Measurements from ENCODE around the gene WIF1.

WIF1 gene

GRCh38 chr12:65090461-65090860 is 30.6 kb downstream of the WIF1 start:
- CTCF ChIA-PET, result interaction anchor here (0.7 to 1.6 kb wide), 2 partner anchors 289 to 294 kb away, joined by 3 to 4 read pairs; no protein-coding TSS in a partner anchor
- POLR2A ChIA-PET, result no interaction called here

GRCh38 chr12:65086236-65086635 is 34.9 kb downstream of the WIF1 start:
- TF ChIP-seq ZBTB8A (tag by site-specific recombination; IDR thresholded peaks at IDR 0.05), result no peak
- TF ChIP-seq, protein P1, sequence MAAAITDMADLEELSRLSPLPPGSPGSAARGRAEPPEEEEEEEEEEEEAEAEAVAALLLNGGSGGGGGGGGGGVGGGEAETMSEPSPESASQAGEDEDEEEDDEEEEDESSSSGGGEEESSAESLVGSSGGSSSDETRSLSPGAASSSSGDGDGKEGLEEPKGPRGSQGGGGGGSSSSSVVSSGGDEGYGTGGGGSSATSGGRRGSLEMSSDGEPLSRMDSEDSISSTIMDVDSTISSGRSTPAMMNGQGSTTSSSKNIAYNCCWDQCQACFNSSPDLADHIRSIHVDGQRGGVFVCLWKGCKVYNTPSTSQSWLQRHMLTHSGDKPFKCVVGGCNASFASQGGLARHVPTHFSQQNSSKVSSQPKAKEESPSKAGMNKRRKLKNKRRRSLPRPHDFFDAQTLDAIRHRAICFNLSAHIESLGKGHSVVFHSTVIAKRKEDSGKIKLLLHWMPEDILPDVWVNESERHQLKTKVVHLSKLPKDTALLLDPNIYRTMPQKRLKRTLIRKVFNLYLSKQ (tag by site-specific recombination; IDR thresholded peaks at IDR 0.05; ENCODE audit: borderline replicate concordance), result no peak
- TF ChIP-seq ZNF449 (tag by site-specific recombination; IDR thresholded peaks at IDR 0.05), result no peak
- TF ChIP-seq ZNF660 (tag by site-specific recombination; IDR thresholded peaks at IDR 0.05), result no peak
- ChIA-PET POLR2A (no interaction called here), CTCF (no interaction called here)
- Histone ChIP-seq H3K9me3 (ENCODE audit: control insufficient read depth, insufficient read depth, low read depth, low read length) (no peaks in the 10 kb centered on the region; the same call in 1 of the 2 replicates), H3K36me3 (ENCODE audit: control insufficient read depth in 2 of 2, insufficient read depth in 1 of 2, low read length in 2 of 2) (no peaks in the 10 kb centered on the region), H3K4me1 (ENCODE audit: control insufficient read depth, insufficient read depth, low read length) (no peaks in the 10 kb centered on the region), H3K4me3 (ENCODE audit: low read depth, low read length) (no peak overlapping the region), H3K27ac (ENCODE audit: extremely low read depth, low read depth, low read length) (no peak overlapping the region)

More at GRCh38 chr12:65090461-65090860, 30.6 kb downstream of the WIF1 start:
- H3K36me3 ChIP-seq (ENCODE audit: control insufficient read depth in 2 of 2, insufficient read depth in 1 of 2, low read length in 2 of 2), result no peaks in the 10 kb centered on the region
- no peaks in the 10 kb centered on the region for H3K4me1 ChIP-seq (ENCODE audit: control insufficient read depth, insufficient read depth, low read length)
- no peaks in the 10 kb centered on the region; the same call in 1 of the 2 replicates for H3K9me3 ChIP-seq (ENCODE audit: control insufficient read depth, insufficient read depth, low read depth, low read length)
- H3K27ac ChIP-seq (ENCODE audit: extremely low read depth, low read depth, low read length), result no peak overlapping the region
- TF ChIP-seq HOXC10 (CRISPR knock-in tag; IDR thresholded peaks at IDR 0.05), result no peak
- TF ChIP-seq ZNF10 (tag by site-specific recombination; IDR thresholded peaks at IDR 0.05), result peak; percentile 65; the same call in 1 of the 2 replicates
- no peak overlapping the region for H3K4me3 ChIP-seq (ENCODE audit: low read depth, low read length)

- no peaks in the 10 kb centered on the region; the same call in 1 of the 2 replicates for H3K9me3 ChIP-seq (ENCODE audit: control insufficient read depth, insufficient read depth, low read depth, low read length)
- H3K4me3 ChIP-seq (ENCODE audit: low read depth, low read length), result no peak overlapping the region
- ChIA-PET POLR2A (no interaction called here), CTCF (no interaction called here)
- no peaks in the 10 kb centered on the region for H3K36me3 ChIP-seq (ENCODE audit: control insufficient read depth in 2 of 2, insufficient read depth in 1 of 2, low read length in 2 of 2)
- no peak overlapping the region for H3K27ac ChIP-seq (ENCODE audit: extremely low read depth, low read depth, low read length)
- no peak for TF ChIP-seq ZNF629 (tag by site-specific recombination; IDR thresholded peaks at IDR 0.05)
- TF ChIP-seq ZNF473 (tag by site-specific recombination; IDR thresholded peaks at IDR 0.05), result no peak
- no peak for TF ChIP-seq ZNF175 (tag by site-specific recombination; IDR thresholded peaks at IDR 0.05)
- no peak for TF ChIP-seq ZNF654 (tag by site-specific recombination; IDR thresholded peaks at IDR 0.05; ENCODE audit: low read depth)
- no peak for TF ChIP-seq ZNF398 (tag by site-specific recombination; IDR thresholded peaks at IDR 0.05)
- no peak for TF ChIP-seq ZNF843 (tag by site-specific recombination; IDR thresholded peaks at IDR 0.05)
- no peak for TF ChIP-seq GLI4 (tag by site-specific recombination; IDR thresholded peaks at IDR 0.05)
- no peaks in the 10 kb centered on the region for H3K4me1 ChIP-seq (ENCODE audit: control insufficient read depth, insufficient read depth, low read length)
Measured at GRCh38 chr12:65084579-65084978, 36.5 kb downstream of the WIF1 start.

GRCh38 chr12:65083581-65083980 is 37.5 kb downstream of the WIF1 start:
- TF ChIP-seq PRDM6 (tag by site-specific recombination; IDR thresholded peaks at IDR 0.05), result no peak
- peak; percentile 99 for TF ChIP-seq PRDM1 (tag by site-specific recombination; IDR thresholded peaks at IDR 0.05)
- no peak overlapping the region for H3K27ac ChIP-seq (ENCODE audit: extremely low read depth, low read depth, low read length)
- ChIA-PET POLR2A (interaction anchor here (1.0 kb wide), 1 partner anchor 86 kb away, joined by 3 read pairs; the partner anchor contains the start of gene LEMD3), CTCF (interaction anchor here (1.0 to 1.2 kb wide), 2 partner anchors 8 to 10 kb away, joined by 4 to 5 read pairs; no protein-coding TSS in a partner anchor)
- H3K4me3 ChIP-seq (ENCODE audit: low read depth, low read length), result no peak overlapping the region
- no peaks in the 10 kb centered on the region; the same call in 1 of the 2 replicates for H3K9me3 ChIP-seq (ENCODE audit: control insufficient read depth, insufficient read depth, low read depth, low read length)
- no peaks in the 10 kb centered on the region for H3K36me3 ChIP-seq (ENCODE audit: control insufficient read depth in 2 of 2, insufficient read depth in 1 of 2, low read length in 2 of 2)
- H3K4me1 ChIP-seq (ENCODE audit: control insufficient read depth, insufficient read depth, low read length), result no peaks in the 10 kb centered on the region

Data from HEK293 (cell line).